ENCODE measurements around the gene MICALL1. TPM values are rescaled to one million over a fixed set of nuclear protein-coding genes. Genes with fewer than 3 reads are reported as not detected.

The MICALL1 gene
- total and polyA plus RNA-seq, 2 donors from 2014 or later, result 9.6 to 30.9 TPM

DNA sequence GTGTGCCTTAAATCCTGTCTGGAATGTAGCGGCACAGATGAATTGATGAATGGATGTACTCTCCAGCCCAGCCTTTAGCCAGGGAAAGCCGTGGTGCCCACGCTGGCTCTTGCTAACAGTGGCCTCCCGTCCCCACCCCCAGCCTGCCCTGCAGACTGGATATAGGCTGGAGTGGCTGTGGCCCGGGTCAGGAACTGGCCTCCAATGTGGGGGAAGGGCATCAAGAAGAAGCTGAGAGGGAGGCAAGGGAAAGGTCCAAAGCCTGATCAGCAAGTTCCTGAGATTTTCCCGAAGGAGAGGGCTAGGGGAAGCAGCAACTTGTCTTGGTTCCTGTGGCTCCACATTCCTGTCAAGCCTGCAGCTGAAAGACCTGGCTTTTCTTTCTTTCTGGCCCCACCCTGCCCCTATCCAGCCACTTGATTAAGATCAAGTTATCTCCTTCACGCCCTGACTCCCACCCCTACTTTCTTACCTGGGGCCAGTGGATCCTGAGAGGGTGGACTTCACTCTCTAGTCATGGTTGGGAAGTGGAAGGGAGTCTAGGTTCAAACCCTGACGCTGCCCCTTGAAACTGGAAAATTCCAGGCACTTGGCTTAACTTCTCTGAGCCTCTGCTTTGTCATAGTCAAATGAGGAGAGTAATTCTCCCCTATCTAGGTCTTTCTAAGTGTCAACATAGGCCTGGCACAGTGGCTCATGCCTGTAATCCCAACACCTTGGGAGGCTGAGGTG, 11.0 kb upstream of the MICALL1 start:
- H3K4me3 ChIP-seq (ENCODE audit: low read length in 3 of 3), result no peak overlapping the region
- no peaks in the 10 kb centered on the region for H3K27me3 ChIP-seq (ENCODE audit: control insufficient read depth, insufficient read depth, low read length)
- H3K36me3 ChIP-seq (ENCODE audit: control insufficient read depth in 2 of 3, insufficient read depth in 3 of 3, low read length in 3 of 3), result peaks cover under 1 to 5% (median 2%) of the 10 kb centered on the region in 3 donors
- TF ChIP-seq, protein P1, sequence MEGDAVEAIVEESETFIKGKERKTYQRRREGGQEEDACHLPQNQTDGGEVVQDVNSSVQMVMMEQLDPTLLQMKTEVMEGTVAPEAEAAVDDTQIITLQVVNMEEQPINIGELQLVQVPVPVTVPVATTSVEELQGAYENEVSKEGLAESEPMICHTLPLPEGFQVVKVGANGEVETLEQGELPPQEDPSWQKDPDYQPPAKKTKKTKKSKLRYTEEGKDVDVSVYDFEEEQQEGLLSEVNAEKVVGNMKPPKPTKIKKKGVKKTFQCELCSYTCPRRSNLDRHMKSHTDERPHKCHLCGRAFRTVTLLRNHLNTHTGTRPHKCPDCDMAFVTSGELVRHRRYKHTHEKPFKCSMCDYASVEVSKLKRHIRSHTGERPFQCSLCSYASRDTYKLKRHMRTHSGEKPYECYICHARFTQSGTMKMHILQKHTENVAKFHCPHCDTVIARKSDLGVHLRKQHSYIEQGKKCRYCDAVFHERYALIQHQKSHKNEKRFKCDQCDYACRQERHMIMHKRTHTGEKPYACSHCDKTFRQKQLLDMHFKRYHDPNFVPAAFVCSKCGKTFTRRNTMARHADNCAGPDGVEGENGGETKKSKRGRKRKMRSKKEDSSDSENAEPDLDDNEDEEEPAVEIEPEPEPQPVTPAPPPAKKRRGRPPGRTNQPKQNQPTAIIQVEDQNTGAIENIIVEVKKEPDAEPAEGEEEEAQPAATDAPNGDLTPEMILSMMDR (IDR thresholded peaks at IDR 0.05; ENCODE audit: borderline replicate concordance, extremely low read depth, insufficient read depth), result no peak
- DNase-seq (peak in 4 of 5 donors; percentile 33 to 56 (median 45)), FAIRE-seq (no peak)
- H3K9me3 ChIP-seq (ENCODE audit: control insufficient read depth in 2 of 3, insufficient read depth in 1 of 3, low read length in 3 of 3), result no peaks in the 10 kb centered on the region
- peak overlapping the region in 1 of 3 donors; percentile 40 for H3K9ac ChIP-seq (ENCODE audit: low read length in 3 of 3)
- H3K4me1 ChIP-seq (ENCODE audit: control insufficient read depth in 2 of 3, insufficient read depth in 2 of 3, low read depth in 1 of 3, low read length in 3 of 3), result peaks cover 0 to 35% (median 20%) of the 10 kb centered on the region in 3 donors
- intact Hi-C loops (cut with DNase I), result no loop called here
- peak overlapping the region in 1 of 2 donors; percentile 8 for H3K27ac ChIP-seq (ENCODE audit: low read depth in 2 of 2, low read length in 2 of 2)

DNA sequence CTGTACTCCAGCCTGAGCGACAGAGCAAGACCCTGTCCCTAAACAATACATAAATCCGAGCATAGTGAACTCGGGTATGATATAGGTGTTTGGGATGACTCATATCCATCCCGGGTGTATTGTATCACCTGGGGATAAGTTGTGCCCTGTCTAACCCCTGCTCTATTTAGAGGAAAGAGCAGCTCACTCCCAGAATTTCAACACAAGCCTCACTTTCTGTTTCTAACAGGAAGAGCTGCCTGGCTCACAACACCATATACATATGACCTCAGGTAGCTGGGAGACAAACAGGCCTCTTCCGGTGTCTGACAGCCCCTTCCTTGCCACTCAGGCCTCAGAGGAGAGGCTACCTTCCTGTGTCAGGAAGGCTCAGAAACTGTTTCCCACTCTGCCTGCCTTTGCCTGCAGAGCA, 9.9 kb upstream of the MICALL1 start:
- Histone ChIP-seq H3K9me3 (ENCODE audit: control insufficient read depth in 2 of 3, insufficient read depth in 1 of 3, low read length in 3 of 3) (no peaks in the 10 kb centered on the region), H3K36me3 (ENCODE audit: control insufficient read depth in 2 of 3, insufficient read depth in 3 of 3, low read length in 3 of 3) (peaks cover 0 to 3% (median 0%) of the 10 kb centered on the region in 3 donors), H3K4me1 (ENCODE audit: control insufficient read depth in 2 of 3, insufficient read depth in 2 of 3, low read depth in 1 of 3, low read length in 3 of 3) (peaks cover 0 to 35% (median 20%) of the 10 kb centered on the region in 3 donors), H3K27me3 (ENCODE audit: control insufficient read depth, insufficient read depth, low read length) (no peaks in the 10 kb centered on the region), H3K9ac (ENCODE audit: low read length in 3 of 3) (no peak overlapping the region), H3K4me3 (ENCODE audit: low read length in 3 of 3) (no peak overlapping the region), H3K27ac (ENCODE audit: low read depth in 2 of 2, low read length in 2 of 2) (no peak overlapping the region)
- DNase-seq, result peak in 1 of 5 donors; percentile 51
- FAIRE-seq, result no peak
- intact Hi-C loops (cut with DNase I), result no loop called here
- TF ChIP-seq, protein P1 (IDR thresholded peaks at IDR 0.05; ENCODE audit: borderline replicate concordance, extremely low read depth, insufficient read depth), result no peak

DNA sequence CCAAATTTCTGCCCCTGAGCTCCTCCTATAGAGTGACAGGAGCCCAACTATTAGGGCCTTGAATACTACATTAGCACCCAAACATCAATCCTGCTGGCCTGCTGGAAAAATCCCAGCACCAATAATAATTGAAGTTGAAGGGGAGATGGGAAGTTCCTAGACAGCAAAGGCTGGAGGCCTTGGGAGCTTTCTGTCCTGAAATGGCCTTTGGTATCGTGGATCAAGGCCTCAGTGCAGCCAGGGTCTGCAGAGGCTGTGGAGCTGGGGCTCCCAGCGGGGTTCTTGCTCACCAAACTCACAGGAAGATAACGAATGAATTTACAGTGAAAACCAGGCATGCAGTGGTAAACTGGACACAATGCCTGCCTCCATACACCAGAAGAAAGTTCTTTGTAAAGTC, 9.2 kb upstream of the MICALL1 start:
- intact Hi-C loops (cut with DNase I), result no loop called here
- no peaks in the 10 kb centered on the region for H3K36me3 ChIP-seq (ENCODE audit: control insufficient read depth in 2 of 3, insufficient read depth in 3 of 3, low read length in 3 of 3)
- H3K27me3 ChIP-seq (ENCODE audit: control insufficient read depth, insufficient read depth, low read length), result no peaks in the 10 kb centered on the region
- peaks cover 0 to 33% (median 20%) of the 10 kb centered on the region in 3 donors for H3K4me1 ChIP-seq (ENCODE audit: control insufficient read depth in 2 of 3, insufficient read depth in 2 of 3, low read depth in 1 of 3, low read length in 3 of 3)
- H3K9ac ChIP-seq (ENCODE audit: low read length in 3 of 3), result no peak overlapping the region
- peak in 1 of 5 donors; percentile 34 for DNase-seq
- H3K4me3 ChIP-seq (ENCODE audit: low read length in 3 of 3), result no peak overlapping the region
- H3K9me3 ChIP-seq (ENCODE audit: control insufficient read depth in 2 of 3, insufficient read depth in 1 of 3, low read length in 3 of 3), result no peaks in the 10 kb centered on the region
- no peak overlapping the region for H3K27ac ChIP-seq (ENCODE audit: low read depth in 2 of 2, low read length in 2 of 2)
- TF ChIP-seq, protein P1 (IDR thresholded peaks at IDR 0.05; ENCODE audit: borderline replicate concordance, extremely low read depth, insufficient read depth), result no peak
- no peak for FAIRE-seq

Data from kidney (tissue), 14 donors.